SK-N-SH (cell line): Measurements from ENCODE around the gene OCLN.

Source experiments
- CTCF ChIP-seq: fragments of 200-600 bp; sonication (generic); IDR thresholded peaks from 2 replicates; pipeline ENCODE4 v1.6.1; 2017; ENCODE audit warnings: antibody characterized with exemption, mild to moderate bottlenecking, moderate library complexity
- EP300 ChIP-seq, 2 experiments: IDR thresholded peaks; 2 replicates each; pipeline versions ENCODE4 v1.4.0 to v1.6.1; 2012; ENCODE audit warnings: borderline replicate concordance in 1 of 2, low read depth in 1 of 2, low read length in 1 of 2
- EZH2phosphoT487 ChIP-seq: fragments of 200-600 bp; sonication (generic); IDR thresholded peaks from 2 replicates; pipeline ENCODE4 v1.6.1; 2017; ENCODE audit warnings: low read depth, mixed run types, mild to moderate bottlenecking, antibody characterized with exemption, moderate library complexity, borderline replicate concordance
- FOXM1 ChIP-seq: IDR thresholded peaks from 2 replicates; pipeline ENCODE4 v1.4.0; 2012; ENCODE audit warnings: low read depth, mild to moderate bottlenecking
- GATA2 ChIP-seq: sonication (generic); formaldehyde crosslinking; IDR thresholded peaks from 2 replicates; pipeline ENCODE4 v1.5.0; 2020; ENCODE audit warnings: mild to moderate bottlenecking, missing genetic modification reagents
- MXI1 ChIP-seq: IDR thresholded peaks from 2 replicates; pipeline ENCODE4 v1.6.1; 2012; ENCODE audit warnings: mild to moderate bottlenecking, low read depth, low read length, improper control_type of control experiment
- PBX3 ChIP-seq: IDR thresholded peaks from 2 replicates; pipeline ENCODE4; 2012
- RAD21 ChIP-seq: IDR thresholded peaks from 2 replicates; pipeline ENCODE4 v1.6.1; 2012; ENCODE audit warnings: mild to moderate bottlenecking, low read length
- RFX5 ChIP-seq: IDR thresholded peaks from 2 replicates; pipeline ENCODE4 v1.6.1; 2012; ENCODE audit warnings: mild to moderate bottlenecking, improper control_type of control experiment, low read length
- SIN3A ChIP-seq: IDR thresholded peaks from 2 replicates; pipeline ENCODE4 v1.6.1; 2012; ENCODE audit warnings: low read depth, mild to moderate bottlenecking, low read length, moderate library complexity, borderline replicate concordance
- TAF1 ChIP-seq: IDR thresholded peaks from 2 replicates; pipeline ENCODE4 v1.6.1; 2012; ENCODE audit warnings: low read depth, mild to moderate bottlenecking, low read length, moderate library complexity, borderline replicate concordance
- TCF12 ChIP-seq: IDR thresholded peaks from 2 replicates; pipeline ENCODE4 v1.4.0; 2012

DNA sequence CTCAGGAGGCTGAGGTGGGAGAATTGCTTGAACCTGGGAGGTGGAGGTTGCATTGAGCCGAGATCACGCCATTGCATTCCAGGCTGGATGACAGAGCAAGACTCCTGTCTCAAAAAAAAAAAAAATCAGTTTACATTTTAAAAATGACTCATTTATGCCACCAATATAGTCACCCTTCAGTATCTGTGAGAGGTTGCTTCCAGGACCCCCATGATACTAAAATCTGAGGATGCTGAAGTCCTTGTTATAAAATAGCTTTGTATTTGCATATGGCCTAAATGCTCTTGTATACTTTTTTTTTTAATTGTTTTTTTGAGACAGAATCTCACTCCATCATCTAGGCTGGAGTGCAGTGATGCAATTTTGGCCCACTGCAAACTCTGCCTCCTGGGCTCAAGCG is 5.8 kb downstream of the OCLN start:
- no peak for TF ChIP-seq SIN3A
- no peak for TF ChIP-seq RAD21
- no peak for TF ChIP-seq TAF1
- TF ChIP-seq FOXM1 = no peak
- no peak for TF ChIP-seq RFX5
- no peak for TF ChIP-seq CTCF
- no peak for TF ChIP-seq EP300 (IDR thresholded peaks at IDR 0.05; ENCODE audit: borderline replicate concordance in 1 of 2, low read depth in 1 of 2, low read length in 1 of 2)
- TF ChIP-seq PBX3 = no peak
- no peak for TF ChIP-seq EZH2phosphoT487
- TF ChIP-seq GATA2 = no peak
- no peak for TF ChIP-seq TCF12
- no peak for TF ChIP-seq MXI1
